Keratinocyte (primary cell): Measurements from ENCODE around the gene TBL1Y. TPM values are rescaled to one million over a fixed set of nuclear protein-coding genes. Genes with fewer than 3 reads are reported as not detected.

Experiments
- DNase-seq: peaks from one replicate; pipeline ENCODE4 v3.0.0-alpha.2; 2011; ENCODE audit warnings: low read depth, missing footprints, low spot score
- FAIRE-seq: peaks from 2 replicates; lab custom pipeline; 2011; peaks lifted over from hg19 to GRCh38; lab: Jason Lieb, UNC
- H2AFZ ChIP-seq: 2 replicates; pipeline ENCODE4 v1.6.0; 2012; ENCODE audit warnings: low read length, control low read depth, inconsistent platforms; ENCODE audit not compliant: control insufficient read depth
- H3K27ac ChIP-seq: 2 replicates; pipeline ENCODE4 v1.5.1; 2011; ENCODE audit warnings: low read length; ENCODE audit not compliant: control insufficient read depth, insufficient read depth
- H3K27me3 ChIP-seq: 3 replicates; pipeline ENCODE4 v1.6.0; 2011; ENCODE audit warnings: low read length; ENCODE audit not compliant: control insufficient read depth, insufficient read depth; ENCODE audit errors: extremely low read depth
- H3K36me3 ChIP-seq, 2 experiments: 2 replicates in 1 of 2; 3 replicates in 1 of 2; pipeline ENCODE4 v1.5.1; 2011; ENCODE audit warnings: low read length in 2 of 2, mild to moderate bottlenecking in 1 of 2; ENCODE audit not compliant: control insufficient read depth in 2 of 2, insufficient read depth in 2 of 2; ENCODE audit errors: extremely low read depth in 1 of 2
- H3K4me1 ChIP-seq: 3 replicates; pipeline ENCODE4 v1.5.1; 2011; ENCODE audit warnings: low read length; ENCODE audit not compliant: control insufficient read depth, insufficient read depth; ENCODE audit errors: extremely low read depth
- H3K4me2 ChIP-seq: 3 replicates; pipeline ENCODE4 v1.6.0; 2011; ENCODE audit warnings: low read depth, low read length; ENCODE audit not compliant: control insufficient read depth, insufficient read depth; ENCODE audit errors: extremely low read depth
- H3K4me3 ChIP-seq, 3 experiments: fragments of 200-600 bp in 1 of 3; sonication (generic) in 1 of 3; 2 replicates in 2 of 3; 3 replicates in 1 of 3; pipeline ENCODE4 v1.5.1; 2011 to 2016; ENCODE audit warnings: low read length in 3 of 3, mild to moderate bottlenecking in 3 of 3, control low read depth in 2 of 3, inconsistent platforms in 1 of 3, low read depth in 1 of 3, mixed read lengths in 1 of 3, mixed run types in 1 of 3, moderate library complexity in 1 of 3; ENCODE audit not compliant: control insufficient read depth in 2 of 3, insufficient read depth in 2 of 3; ENCODE audit errors: extremely low read depth in 1 of 3
- H3K79me2 ChIP-seq: 2 replicates; pipeline ENCODE4 v1.6.0; 2012; ENCODE audit warnings: low read length; ENCODE audit not compliant: control insufficient read depth, insufficient read depth
- H3K9ac ChIP-seq: 3 replicates; pipeline ENCODE4 v1.6.0; 2011; ENCODE audit warnings: low read length; ENCODE audit not compliant: control insufficient read depth, insufficient read depth; ENCODE audit errors: extremely low read depth
- H3K9me1 ChIP-seq: 3 replicates; pipeline ENCODE4 v1.6.0; 2011; ENCODE audit warnings: low read length; ENCODE audit not compliant: control insufficient read depth, insufficient read depth; ENCODE audit errors: extremely low read depth
- H3K9me3 ChIP-seq: 2 replicates; pipeline ENCODE4 v1.5.1; 2012; ENCODE audit warnings: low read depth, low read length; ENCODE audit not compliant: control insufficient read depth
- H4K20me1 ChIP-seq: 3 replicates; pipeline ENCODE4 v1.6.0; 2011; ENCODE audit warnings: low read length; ENCODE audit not compliant: control insufficient read depth, insufficient read depth; ENCODE audit errors: extremely low read depth
- EZH2 ChIP-seq: IDR thresholded peaks from one replicate; pipeline ENCODE4 v1.6.1; 2012; ENCODE audit warnings: inconsistent platforms, mild to moderate bottlenecking, low read length, moderate library complexity
- dilution Hi-C: fragments of 300-500 bp; cut with MboI; formaldehyde crosslinking; loops from one replicate; pipeline ENCODE4 v1.7.0; 2020; ENCODE audit warnings: low sequenced_read_pairs; ENCODE audit not compliant: extremely low pct_ligation_motif_present
- polyA plus RNA-seq, 5 experiments: library from polyadenylated mRNA; depleted of rRNA in 3 of 5; stranded (reverse) in 3 of 5; stranded (forward) in 1 of 5; unstranded in 1 of 5; fragments of >200 nt; gene quantifications; 1 replicate in 1 of 5; 2 replicates in 3 of 5; 3 replicates in 1 of 5; pipeline versions ENCODE4 v1.2.1 to v1.2.3, GENCODE V29; 2011 to 2012; ENCODE audit warnings: missing spikeins in 2 of 5, low read depth in 1 of 5, low replicate concordance in 1 of 5
- TF ChIP-seq, protein P1 (sequence below), 3 experiments: IDR thresholded peaks in 1 of 3; conservative IDR thresholded peaks in 1 of 3; optimal IDR thresholded peaks in 1 of 3; 2 replicates in 2 of 3; 3 replicates in 1 of 3; pipeline versions ENCODE3 to v1.5.1; 2011; ENCODE audit warnings: low read length in 3 of 3, mild to moderate bottlenecking in 3 of 3, moderate library complexity in 2 of 3, control low read depth in 1 of 3, inconsistent platforms in 1 of 3; ENCODE audit not compliant: insufficient read depth in 2 of 3; ENCODE audit errors: extremely low read depth in 1 of 3

Gene TBL1Y
- polyA plus RNA-seq, 1 donor (not counting 4 experiments of a cell fraction or from before 2014, with no cell fraction given) = not detected

DNA sequence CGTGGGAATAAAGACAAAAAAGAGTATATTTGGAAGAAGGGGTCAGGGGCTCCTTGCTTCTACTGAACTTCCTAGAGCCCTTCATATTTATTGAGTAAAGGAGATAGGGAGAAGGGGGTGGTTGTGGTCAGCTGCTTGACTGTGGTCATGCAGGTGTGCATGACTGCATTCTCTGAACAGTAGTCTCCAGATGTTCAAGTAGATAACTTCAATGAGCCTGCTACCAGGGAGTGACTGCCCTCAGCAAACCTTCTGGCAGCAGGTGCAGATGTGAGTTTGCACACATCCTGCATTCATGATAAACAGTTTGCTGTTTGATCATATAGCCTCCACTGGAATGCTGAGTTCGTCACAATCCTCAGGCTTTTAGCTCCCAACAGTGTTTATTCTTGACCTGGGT, 10.6 kb downstream of the TBL1Y start:
- no peak overlapping the region for H3K27ac ChIP-seq
- no peak overlapping the region for H3K4me3 ChIP-seq
- dilution Hi-C loops = no loop called here
- no peaks in the 10 kb centered on the region for H3K36me3 ChIP-seq
- no peaks in the 10 kb centered on the region for H3K9me3 ChIP-seq
- H3K4me2 ChIP-seq = no peak overlapping the region
- H3K79me2 ChIP-seq = no peaks in the 10 kb centered on the region
- H3K27me3 ChIP-seq = no peaks in the 10 kb centered on the region
- H2AFZ ChIP-seq = no peak overlapping the region
- H3K4me1 ChIP-seq = no peaks in the 10 kb centered on the region
- H3K9ac ChIP-seq = no peak overlapping the region
- TF ChIP-seq, protein P1, sequence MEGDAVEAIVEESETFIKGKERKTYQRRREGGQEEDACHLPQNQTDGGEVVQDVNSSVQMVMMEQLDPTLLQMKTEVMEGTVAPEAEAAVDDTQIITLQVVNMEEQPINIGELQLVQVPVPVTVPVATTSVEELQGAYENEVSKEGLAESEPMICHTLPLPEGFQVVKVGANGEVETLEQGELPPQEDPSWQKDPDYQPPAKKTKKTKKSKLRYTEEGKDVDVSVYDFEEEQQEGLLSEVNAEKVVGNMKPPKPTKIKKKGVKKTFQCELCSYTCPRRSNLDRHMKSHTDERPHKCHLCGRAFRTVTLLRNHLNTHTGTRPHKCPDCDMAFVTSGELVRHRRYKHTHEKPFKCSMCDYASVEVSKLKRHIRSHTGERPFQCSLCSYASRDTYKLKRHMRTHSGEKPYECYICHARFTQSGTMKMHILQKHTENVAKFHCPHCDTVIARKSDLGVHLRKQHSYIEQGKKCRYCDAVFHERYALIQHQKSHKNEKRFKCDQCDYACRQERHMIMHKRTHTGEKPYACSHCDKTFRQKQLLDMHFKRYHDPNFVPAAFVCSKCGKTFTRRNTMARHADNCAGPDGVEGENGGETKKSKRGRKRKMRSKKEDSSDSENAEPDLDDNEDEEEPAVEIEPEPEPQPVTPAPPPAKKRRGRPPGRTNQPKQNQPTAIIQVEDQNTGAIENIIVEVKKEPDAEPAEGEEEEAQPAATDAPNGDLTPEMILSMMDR (optimal IDR thresholded peaks at IDR 0.05 in 1 of 3, IDR thresholded peaks at IDR 0.05 in 1 of 3, conservative IDR thresholded peaks at IDR 0.05 in 1 of 3; ENCODE audit: extremely low read depth in 1 of 3, insufficient read depth in 2 of 3, low read length in 3 of 3) = no peak
- TF ChIP-seq EZH2 = no peak
- FAIRE-seq = no peak
- no peaks in the 10 kb centered on the region for H4K20me1 ChIP-seq
- H3K9me1 ChIP-seq = no peaks in the 10 kb centered on the region
- no peak for DNase-seq

DNA sequence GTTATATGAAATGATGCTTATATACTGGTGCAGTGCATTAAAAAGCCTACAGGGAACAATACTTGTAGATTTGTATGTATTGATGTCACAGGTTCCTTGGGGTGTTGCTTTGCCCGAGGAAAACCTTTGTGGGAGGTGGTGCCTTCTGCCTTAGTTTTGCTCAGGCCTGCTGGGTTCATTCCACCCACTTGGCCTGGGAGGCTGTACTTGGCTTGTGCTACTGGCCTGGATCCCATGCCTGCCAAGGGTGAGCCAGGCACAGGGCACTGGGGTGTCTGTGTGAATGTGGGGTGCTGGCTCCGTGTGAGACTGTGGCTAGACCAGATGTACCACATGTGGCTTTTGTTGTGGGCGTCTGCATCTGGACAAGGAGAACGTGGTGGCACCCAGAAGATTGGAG, 17.8 kb downstream of the TBL1Y start:
- TF ChIP-seq, protein P1 (optimal IDR thresholded peaks at IDR 0.05 in 1 of 3, IDR thresholded peaks at IDR 0.05 in 1 of 3, conservative IDR thresholded peaks at IDR 0.05 in 1 of 3; ENCODE audit: extremely low read depth in 1 of 3, insufficient read depth in 2 of 3, low read length in 3 of 3) = no peak
- no peak for TF ChIP-seq EZH2

More for the DNA sequence above, 17.8 kb downstream of the TBL1Y start:
- H4K20me1 ChIP-seq = no peaks in the 10 kb centered on the region
- H3K9me1 ChIP-seq = no peaks in the 10 kb centered on the region
- no peaks in the 10 kb centered on the region for H3K36me3 ChIP-seq
- H3K4me1 ChIP-seq = no peaks in the 10 kb centered on the region
- DNase-seq (no peak), FAIRE-seq (no peak)
- H3K9me3 ChIP-seq = no peaks in the 10 kb centered on the region
- H2AFZ ChIP-seq = no peak overlapping the region
- H3K4me2 ChIP-seq = no peak overlapping the region
- no peak overlapping the region for H3K4me3 ChIP-seq
- H3K9ac ChIP-seq = no peak overlapping the region
- no peak overlapping the region for H3K27ac ChIP-seq
- no peaks in the 10 kb centered on the region for H3K79me2 ChIP-seq
- dilution Hi-C loops = no loop called here
- H3K27me3 ChIP-seq = no peaks in the 10 kb centered on the region
